NT2/D1 (cell line): ENCODE data around the gene DNAL1.

Experiments used
- SUZ12 ChIP-seq: IDR thresholded peaks from 2 replicates; pipeline ENCODE4 v1.6.1; 2011; ENCODE audit not compliant: insufficient read length, insufficient read depth; ENCODE audit errors: extremely low read depth
- YY1 ChIP-seq: IDR thresholded peaks from 2 replicates; pipeline ENCODE4 v1.6.1; 2011; ENCODE audit not compliant: insufficient read length, insufficient read depth
- ZNF274 ChIP-seq: IDR thresholded peaks from 2 replicates; pipeline ENCODE4 v1.6.1; 2011; ENCODE audit warnings: mild to moderate bottlenecking, low read depth, low read length

DNA sequence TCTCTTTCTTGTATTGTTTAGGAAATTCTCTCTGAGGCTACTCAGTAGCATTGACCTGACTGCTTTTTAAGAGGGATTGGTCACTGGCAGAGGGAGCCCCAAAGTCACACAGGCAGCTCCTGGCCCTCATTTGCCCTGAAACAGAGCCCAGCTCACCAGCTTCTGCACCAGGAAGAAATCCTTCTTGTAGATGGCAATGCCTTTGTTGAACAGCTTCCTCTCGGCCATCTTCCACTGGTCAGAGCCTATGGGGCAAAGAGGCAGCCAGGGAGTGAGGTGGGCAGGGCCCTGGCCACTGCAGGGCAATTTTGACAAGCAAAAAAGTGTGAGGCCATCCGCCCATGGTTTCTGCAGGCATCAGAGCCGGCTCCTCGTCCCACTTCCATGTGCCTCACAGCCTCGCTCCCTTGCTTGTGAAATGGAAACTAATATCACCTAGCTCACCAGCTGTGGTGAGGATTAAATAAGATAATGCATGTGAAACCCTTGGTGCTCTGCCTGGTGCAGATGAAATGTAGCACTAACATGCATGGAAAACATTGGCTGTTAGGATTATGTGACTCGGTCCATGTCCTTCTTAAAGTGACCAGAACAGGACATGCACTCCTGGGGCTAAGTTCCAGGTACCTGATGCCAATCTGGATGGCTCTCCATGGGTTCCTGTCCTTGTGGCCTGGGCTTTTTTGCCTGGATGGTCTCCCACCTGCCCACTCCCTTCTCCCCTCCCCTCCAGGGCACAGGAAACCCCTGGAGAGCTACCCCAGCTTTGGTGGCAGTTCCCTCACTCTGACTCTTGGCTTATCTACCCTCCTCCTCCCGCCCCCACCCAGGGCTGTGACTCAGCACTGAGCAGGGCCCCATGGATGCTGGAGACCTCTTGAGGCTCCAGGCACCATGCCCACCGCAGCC, 80.6 kb downstream of the DNAL1 start:
- TF ChIP-seq ZNF274 (no peak), YY1 (no peak), SUZ12 (no peak)
